Measurements from ENCODE around the gene IRAK2. TPM values are rescaled to one million over a fixed set of nuclear protein-coding genes. Genes with fewer than 3 reads are reported as not detected.

The IRAK2 gene
- total and polyA plus RNA-seq, 7 donors = 3.9 to 21.3 (median 9.1) TPM

GRCh38 chr3:10149226-10149625 is 15.5 kb upstream of the IRAK2 start:
- no peak for ATAC-seq
- intact Hi-C loops (cut with DNase I) = no loop called here
- Histone ChIP-seq H3K27me3 (ENCODE audit: insufficient read depth in 3 of 3, low read length in 2 of 3) (no peaks in the 10 kb centered on the region), H3K4me3 (no peak overlapping the region), H3K4me1 (peaks cover 14% of the 10 kb centered on the region), H3K36me3 (ENCODE audit: insufficient read depth in 1 of 2, low read depth in 1 of 2) (peaks cover 8 to 85% of the 10 kb centered on the region in 2 donors), H3K27ac (no peak overlapping the region), H3K9me3 (no peaks in the 10 kb centered on the region)
- 92 to 93% (median 93%) methylated on average over 8 of the region's 8 CpGs for WGBS, 3 donors
- no peak for TF ChIP-seq CTCF (IDR thresholded peaks at IDR 0.05)
- DNase-seq = no peak

GRCh38 chr3:10150987-10151386 is 13.7 kb upstream of the IRAK2 start:
- TF ChIP-seq CTCF (IDR thresholded peaks at IDR 0.05) = no peak
- H3K4me1 ChIP-seq = no peaks in the 10 kb centered on the region
- DNase-seq (no peak), ATAC-seq (no peak)
- WGBS, 3 donors = 78 to 87% (median 86%) methylated on average over 6 of the region's 6 CpGs
- H3K27me3 ChIP-seq (ENCODE audit: insufficient read depth in 3 of 3, low read length in 2 of 3) = no peaks in the 10 kb centered on the region
- H3K4me3 ChIP-seq = no peak overlapping the region
- no peaks in the 10 kb centered on the region for H3K9me3 ChIP-seq
- H3K36me3 ChIP-seq (ENCODE audit: insufficient read depth in 1 of 2, low read depth in 1 of 2) = peaks cover 10 to 86% of the 10 kb centered on the region in 2 donors
- intact Hi-C loops (cut with DNase I) = no loop called here
- no peak overlapping the region for H3K27ac ChIP-seq

- H3K4me3 ChIP-seq = no peak overlapping the region
- WGBS, 3 donors = 85 to 90% (median 89%) methylated on average over 14 of the region's 14 CpGs
- ATAC-seq = no peak
- TF ChIP-seq CTCF (IDR thresholded peaks at IDR 0.05) = no peak
- no peaks in the 10 kb centered on the region for H3K4me1 ChIP-seq
- peaks cover 6 to 58% of the 10 kb centered on the region in 2 donors for H3K36me3 ChIP-seq (ENCODE audit: insufficient read depth in 1 of 2, low read depth in 1 of 2)
- intact Hi-C loops (cut with DNase I) = no loop called here
- no peak overlapping the region for H3K27ac ChIP-seq
- no peaks in the 10 kb centered on the region for H3K27me3 ChIP-seq (ENCODE audit: insufficient read depth in 3 of 3, low read length in 2 of 3)
- DNase-seq = no peak
- no peaks in the 10 kb centered on the region for H3K9me3 ChIP-seq
These were observed 10.2 kb upstream of the IRAK2 start for GRCh38 chr3:10154335-10155122.

- TF ChIP-seq CTCF (IDR thresholded peaks at IDR 0.05) = no peak
- ATAC-seq (peak in 1 of 4 donors; percentile 15), DNase-seq (no peak)
- no peaks in the 10 kb centered on the region for H3K27me3 ChIP-seq (ENCODE audit: insufficient read depth in 3 of 3, low read length in 2 of 3)
- intact Hi-C loops (cut with DNase I) = no loop called here
- no peak overlapping the region for H3K4me3 ChIP-seq
- WGBS, 3 donors = 85 to 90% (median 85%) methylated on average over 4 of the region's 4 CpGs
- no peak overlapping the region for H3K27ac ChIP-seq
- H3K9me3 ChIP-seq = no peaks in the 10 kb centered on the region
- H3K4me1 ChIP-seq = no peaks in the 10 kb centered on the region
- H3K36me3 ChIP-seq (ENCODE audit: insufficient read depth in 1 of 2, low read depth in 1 of 2) = peaks cover 4 to 52% of the 10 kb centered on the region in 2 donors
These were observed 9.6 kb upstream of the IRAK2 start for GRCh38 chr3:10155123-10155472.

GRCh38 chr3:10155658-10156057 is 9.1 kb upstream of the IRAK2 start:
- intact Hi-C loops (cut with DNase I) = no loop called here
- H3K27ac ChIP-seq = no peak overlapping the region
- no peak overlapping the region for H3K4me3 ChIP-seq
- H3K9me3 ChIP-seq = no peaks in the 10 kb centered on the region
- H3K27me3 ChIP-seq (ENCODE audit: insufficient read depth in 3 of 3, low read length in 2 of 3) = no peaks in the 10 kb centered on the region
- WGBS, 3 donors = 93 to 95% (median 94%) methylated on average over 4 of the region's 4 CpGs
- ATAC-seq (no peak), DNase-seq (no peak)
- no peak for TF ChIP-seq CTCF (IDR thresholded peaks at IDR 0.05)
- no peaks in the 10 kb centered on the region for H3K4me1 ChIP-seq
- peaks cover 2 to 47% of the 10 kb centered on the region in 2 donors for H3K36me3 ChIP-seq (ENCODE audit: insufficient read depth in 1 of 2, low read depth in 1 of 2)
